ENCODE data around the gene PRCP.

DNA sequence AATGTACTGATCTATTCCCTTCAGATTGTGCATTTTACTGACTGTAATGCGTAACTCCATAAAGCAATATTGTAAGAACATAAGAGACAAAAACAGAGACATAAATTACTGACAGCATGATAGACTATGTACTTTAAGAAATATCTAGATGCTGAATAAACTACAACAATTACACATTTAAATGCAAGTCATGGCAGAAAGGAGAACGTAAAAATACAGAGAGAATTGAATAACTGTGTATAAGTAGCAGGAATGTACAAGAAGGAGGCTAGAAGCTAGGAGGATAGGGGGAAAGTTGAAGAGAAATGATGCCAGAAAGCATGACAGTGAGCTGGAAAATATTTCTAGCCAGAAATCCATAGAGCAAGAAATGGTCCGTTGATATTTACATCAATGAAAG, 92.6 kb downstream of the PRCP start:
- TF ChIP-seq, protein P1, sequence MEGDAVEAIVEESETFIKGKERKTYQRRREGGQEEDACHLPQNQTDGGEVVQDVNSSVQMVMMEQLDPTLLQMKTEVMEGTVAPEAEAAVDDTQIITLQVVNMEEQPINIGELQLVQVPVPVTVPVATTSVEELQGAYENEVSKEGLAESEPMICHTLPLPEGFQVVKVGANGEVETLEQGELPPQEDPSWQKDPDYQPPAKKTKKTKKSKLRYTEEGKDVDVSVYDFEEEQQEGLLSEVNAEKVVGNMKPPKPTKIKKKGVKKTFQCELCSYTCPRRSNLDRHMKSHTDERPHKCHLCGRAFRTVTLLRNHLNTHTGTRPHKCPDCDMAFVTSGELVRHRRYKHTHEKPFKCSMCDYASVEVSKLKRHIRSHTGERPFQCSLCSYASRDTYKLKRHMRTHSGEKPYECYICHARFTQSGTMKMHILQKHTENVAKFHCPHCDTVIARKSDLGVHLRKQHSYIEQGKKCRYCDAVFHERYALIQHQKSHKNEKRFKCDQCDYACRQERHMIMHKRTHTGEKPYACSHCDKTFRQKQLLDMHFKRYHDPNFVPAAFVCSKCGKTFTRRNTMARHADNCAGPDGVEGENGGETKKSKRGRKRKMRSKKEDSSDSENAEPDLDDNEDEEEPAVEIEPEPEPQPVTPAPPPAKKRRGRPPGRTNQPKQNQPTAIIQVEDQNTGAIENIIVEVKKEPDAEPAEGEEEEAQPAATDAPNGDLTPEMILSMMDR (IDR thresholded peaks at IDR 0.05; ENCODE audit: low read depth, low read length, missing input control) = no peak
- TF ChIP-seq SP1 (IDR thresholded peaks at IDR 0.05) (no peak), GABPA (IDR thresholded peaks at IDR 0.05 in 1 of 2, conservative IDR thresholded peaks at IDR 0.05 in 1 of 2) (no peak), RXRA (IDR thresholded peaks at IDR 0.05) (no peak), NR2F2 (IDR thresholded peaks at IDR 0.05) (no peak), RAD21 (IDR thresholded peaks at IDR 0.05) (no peak)
- TF ChIP-seq, protein P2, sequence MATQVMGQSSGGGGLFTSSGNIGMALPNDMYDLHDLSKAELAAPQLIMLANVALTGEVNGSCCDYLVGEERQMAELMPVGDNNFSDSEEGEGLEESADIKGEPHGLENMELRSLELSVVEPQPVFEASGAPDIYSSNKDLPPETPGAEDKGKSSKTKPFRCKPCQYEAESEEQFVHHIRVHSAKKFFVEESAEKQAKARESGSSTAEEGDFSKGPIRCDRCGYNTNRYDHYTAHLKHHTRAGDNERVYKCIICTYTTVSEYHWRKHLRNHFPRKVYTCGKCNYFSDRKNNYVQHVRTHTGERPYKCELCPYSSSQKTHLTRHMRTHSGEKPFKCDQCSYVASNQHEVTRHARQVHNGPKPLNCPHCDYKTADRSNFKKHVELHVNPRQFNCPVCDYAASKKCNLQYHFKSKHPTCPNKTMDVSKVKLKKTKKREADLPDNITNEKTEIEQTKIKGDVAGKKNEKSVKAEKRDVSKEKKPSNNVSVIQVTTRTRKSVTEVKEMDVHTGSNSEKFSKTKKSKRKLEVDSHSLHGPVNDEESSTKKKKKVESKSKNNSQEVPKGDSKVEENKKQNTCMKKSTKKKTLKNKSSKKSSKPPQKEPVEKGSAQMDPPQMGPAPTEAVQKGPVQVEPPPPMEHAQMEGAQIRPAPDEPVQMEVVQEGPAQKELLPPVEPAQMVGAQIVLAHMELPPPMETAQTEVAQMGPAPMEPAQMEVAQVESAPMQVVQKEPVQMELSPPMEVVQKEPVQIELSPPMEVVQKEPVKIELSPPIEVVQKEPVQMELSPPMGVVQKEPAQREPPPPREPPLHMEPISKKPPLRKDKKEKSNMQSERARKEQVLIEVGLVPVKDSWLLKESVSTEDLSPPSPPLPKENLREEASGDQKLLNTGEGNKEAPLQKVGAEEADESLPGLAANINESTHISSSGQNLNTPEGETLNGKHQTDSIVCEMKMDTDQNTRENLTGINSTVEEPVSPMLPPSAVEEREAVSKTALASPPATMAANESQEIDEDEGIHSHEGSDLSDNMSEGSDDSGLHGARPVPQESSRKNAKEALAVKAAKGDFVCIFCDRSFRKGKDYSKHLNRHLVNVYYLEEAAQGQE (IDR thresholded peaks at IDR 0.05) = no peak
